SU-DHL-6 (cell line): ENCODE results near the gene PARVB.

ENCODE experiments used
- EZH2phosphoT487 ChIP-seq: fragments of 200-600 bp; sonication (generic), shearing (Covaris generic); conservative IDR thresholded peaks from 2 replicates; pipeline ENCODE4 v1.6.1; 2018; ENCODE audit warnings: mild to moderate bottlenecking, antibody characterized with exemption, low read length, moderate library complexity, mixed read lengths
- TF ChIP-seq, protein P1 (sequence below): fragments of 200-600 bp; sonication (generic); IDR thresholded peaks from one replicate; pipeline ENCODE4 v1.5.1; 2017; ENCODE audit warnings: antibody characterized with exemption, mild to moderate bottlenecking, low read length, moderate library complexity; ENCODE audit not compliant: insufficient read depth, poor library complexity, severe bottlenecking

GRCh38 chr22:44029069-44029468, 5.0 kb downstream of the PARVB start:
- TF ChIP-seq, protein P1, sequence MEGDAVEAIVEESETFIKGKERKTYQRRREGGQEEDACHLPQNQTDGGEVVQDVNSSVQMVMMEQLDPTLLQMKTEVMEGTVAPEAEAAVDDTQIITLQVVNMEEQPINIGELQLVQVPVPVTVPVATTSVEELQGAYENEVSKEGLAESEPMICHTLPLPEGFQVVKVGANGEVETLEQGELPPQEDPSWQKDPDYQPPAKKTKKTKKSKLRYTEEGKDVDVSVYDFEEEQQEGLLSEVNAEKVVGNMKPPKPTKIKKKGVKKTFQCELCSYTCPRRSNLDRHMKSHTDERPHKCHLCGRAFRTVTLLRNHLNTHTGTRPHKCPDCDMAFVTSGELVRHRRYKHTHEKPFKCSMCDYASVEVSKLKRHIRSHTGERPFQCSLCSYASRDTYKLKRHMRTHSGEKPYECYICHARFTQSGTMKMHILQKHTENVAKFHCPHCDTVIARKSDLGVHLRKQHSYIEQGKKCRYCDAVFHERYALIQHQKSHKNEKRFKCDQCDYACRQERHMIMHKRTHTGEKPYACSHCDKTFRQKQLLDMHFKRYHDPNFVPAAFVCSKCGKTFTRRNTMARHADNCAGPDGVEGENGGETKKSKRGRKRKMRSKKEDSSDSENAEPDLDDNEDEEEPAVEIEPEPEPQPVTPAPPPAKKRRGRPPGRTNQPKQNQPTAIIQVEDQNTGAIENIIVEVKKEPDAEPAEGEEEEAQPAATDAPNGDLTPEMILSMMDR, result no peak
- no peak for TF ChIP-seq EZH2phosphoT487
